Measurements from ENCODE around the gene CPNE9. TPM values are rescaled to one million over a fixed set of nuclear protein-coding genes. Genes with fewer than 3 reads are reported as not detected.

CPNE9 gene
- total RNA-seq, 1 donor from 2014 or later, result 0.52 TPM

DNA sequence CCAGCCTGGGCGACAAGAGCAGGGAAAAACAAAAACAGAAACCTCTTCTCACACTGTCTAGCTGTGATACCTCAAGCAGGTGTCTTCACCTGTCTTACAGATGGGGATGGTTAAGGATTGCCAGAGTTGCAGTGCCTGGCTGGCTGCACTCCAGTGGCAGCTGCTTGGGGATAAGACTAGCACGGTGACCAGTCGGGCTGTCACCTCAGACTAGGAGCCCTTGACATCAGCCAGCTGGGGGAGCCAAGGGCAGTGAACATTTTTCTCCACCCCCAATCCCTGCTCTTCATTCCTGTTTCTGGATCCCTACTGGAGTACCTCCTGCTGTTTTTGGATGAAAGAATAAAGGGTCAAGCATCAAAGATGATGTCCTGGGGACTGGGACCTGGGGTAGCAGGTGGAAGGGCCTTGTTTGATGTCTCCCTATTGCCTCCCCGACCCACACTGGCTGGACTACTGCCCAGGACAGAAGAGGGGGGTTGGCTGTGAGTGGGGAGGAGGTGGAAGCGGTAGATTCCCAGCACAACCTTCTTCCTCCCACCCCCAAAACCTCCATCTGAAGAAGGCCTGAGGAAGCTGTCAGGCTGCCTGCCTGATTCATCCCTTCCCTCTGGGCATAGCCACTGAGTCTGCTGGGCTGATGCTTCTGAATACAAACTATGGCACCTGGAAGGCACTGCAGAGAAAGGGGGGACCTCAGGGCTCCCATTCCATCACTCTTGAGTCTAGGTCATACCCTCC lies 7.0 kb upstream of the CPNE9 start:
- no peaks in the 10 kb centered on the region for H3K9me3 ChIP-seq (ENCODE audit: control insufficient read depth in 3 of 3, low read length in 3 of 3)
- peaks cover 0 to 6% (median 5%) of the 10 kb centered on the region in 3 donors for H3K4me1 ChIP-seq (ENCODE audit: control insufficient read depth in 3 of 3, insufficient read depth in 3 of 3, low read length in 3 of 3)
- no peak overlapping the region for H3K9ac ChIP-seq (ENCODE audit: low read depth in 1 of 3, low read length in 3 of 3)
- no peak overlapping the region for H3K4me3 ChIP-seq (ENCODE audit: low read length in 3 of 3)
- peaks cover 58 to 73% (median 67%) of the 10 kb centered on the region in 3 donors for H3K36me3 ChIP-seq (ENCODE audit: control insufficient read depth in 3 of 3, insufficient read depth in 3 of 3, low read length in 3 of 3)
- H3K27ac ChIP-seq (ENCODE audit: low read depth, low read length), result no peak overlapping the region
- H3K27me3 ChIP-seq (ENCODE audit: control insufficient read depth in 3 of 3, insufficient read depth in 3 of 3, low read length in 3 of 3), result no peaks in the 10 kb centered on the region

DNA sequence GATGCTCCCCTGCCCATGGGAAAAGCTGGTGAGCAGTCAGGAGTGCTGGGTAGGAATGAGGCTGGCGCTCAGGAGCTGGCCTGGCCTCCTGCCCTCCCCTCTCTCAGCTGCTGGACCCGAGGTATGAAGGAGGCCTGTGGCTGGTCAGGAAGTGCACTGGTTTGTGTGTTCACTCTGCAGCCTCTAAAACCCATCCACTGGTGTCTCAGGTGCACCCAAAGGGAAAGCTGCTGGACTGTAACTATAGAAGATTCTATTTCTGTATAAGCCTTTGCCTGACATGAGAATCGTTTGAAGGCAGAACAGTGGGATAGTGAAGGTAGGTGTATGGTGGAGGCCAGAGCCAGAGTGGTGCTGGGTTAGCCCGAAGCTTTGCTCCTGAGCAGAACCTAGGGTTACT lies 5.7 kb upstream of the CPNE9 start:
- Histone ChIP-seq H3K9me3 (ENCODE audit: control insufficient read depth in 3 of 3, low read length in 3 of 3) (no peaks in the 10 kb centered on the region), H3K27ac (ENCODE audit: low read depth, low read length) (no peak overlapping the region)

DNA sequence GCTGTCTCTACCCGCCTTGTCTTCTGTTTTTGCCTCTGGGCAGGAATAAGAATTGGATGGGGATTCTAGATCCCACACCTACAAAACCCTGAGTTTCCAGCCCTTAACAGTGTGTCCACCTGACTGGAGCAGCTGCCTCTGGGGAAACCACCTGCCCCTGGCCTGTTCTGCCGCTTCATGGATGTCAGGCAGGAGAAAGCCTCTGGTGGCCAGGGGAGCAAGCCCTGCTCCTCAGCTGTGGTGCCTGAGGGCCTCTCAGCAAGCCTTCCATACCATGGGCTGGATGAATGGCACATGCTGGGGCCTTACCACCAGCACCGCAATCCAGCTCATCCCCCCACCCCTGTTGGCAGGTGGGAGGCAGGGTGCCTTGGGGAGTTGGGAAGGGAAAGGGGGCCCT lies 5.3 kb upstream of the CPNE9 start:
- H3K27me3 ChIP-seq (ENCODE audit: control insufficient read depth in 3 of 3, insufficient read depth in 3 of 3, low read length in 3 of 3), result peaks cover 0 to under 1% (median 0%) of the 10 kb centered on the region in 3 donors
- no peak overlapping the region for H3K9ac ChIP-seq (ENCODE audit: low read depth in 1 of 3, low read length in 3 of 3)
- no peak overlapping the region for H3K27ac ChIP-seq (ENCODE audit: low read depth, low read length)
- no peak overlapping the region for H3K4me3 ChIP-seq (ENCODE audit: low read length in 3 of 3)
- H3K9me3 ChIP-seq (ENCODE audit: control insufficient read depth in 3 of 3, low read length in 3 of 3), result no peaks in the 10 kb centered on the region
- H3K36me3 ChIP-seq (ENCODE audit: control insufficient read depth in 3 of 3, insufficient read depth in 3 of 3, low read length in 3 of 3), result peaks cover 58 to 64% (median 62%) of the 10 kb centered on the region in 3 donors
- H3K4me1 ChIP-seq (ENCODE audit: control insufficient read depth in 3 of 3, insufficient read depth in 3 of 3, low read length in 3 of 3), result peaks cover 0 to 6% (median 5%) of the 10 kb centered on the region in 3 donors

More for the DNA sequence above, 5.7 kb upstream of the CPNE9 start:
- Histone ChIP-seq H3K4me3 (ENCODE audit: low read length in 3 of 3) (no peak overlapping the region), H3K4me1 (ENCODE audit: control insufficient read depth in 3 of 3, insufficient read depth in 3 of 3, low read length in 3 of 3) (peaks cover 0 to 6% (median 5%) of the 10 kb centered on the region in 3 donors), H3K36me3 (ENCODE audit: control insufficient read depth in 3 of 3, insufficient read depth in 3 of 3, low read length in 3 of 3) (peaks cover 55 to 68% (median 66%) of the 10 kb centered on the region in 3 donors), H3K9ac (ENCODE audit: low read depth in 1 of 3, low read length in 3 of 3) (no peak overlapping the region), H3K27me3 (ENCODE audit: control insufficient read depth in 3 of 3, insufficient read depth in 3 of 3, low read length in 3 of 3) (no peaks in the 10 kb centered on the region)

DNA sequence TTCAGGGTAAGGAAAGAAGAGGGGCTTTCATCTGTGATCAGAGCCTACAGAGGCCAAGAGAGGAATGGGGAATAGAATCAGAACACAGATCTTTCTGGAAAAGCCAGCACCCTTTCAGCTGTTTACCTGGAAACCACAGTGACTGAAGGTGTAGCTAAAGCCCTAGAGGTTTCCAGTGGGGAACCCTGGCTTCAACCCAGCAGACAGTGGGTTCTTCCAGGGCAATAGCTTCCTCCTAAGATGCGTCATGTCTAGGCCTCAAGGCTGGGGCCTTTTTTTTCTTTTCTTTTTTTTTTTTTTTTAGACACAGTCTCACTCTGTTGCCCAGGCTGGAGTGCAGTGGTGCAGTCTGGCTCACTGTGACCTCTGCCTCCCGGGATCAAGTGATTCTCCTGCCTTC lies 3.1 kb upstream of the CPNE9 start:
- H3K27me3 ChIP-seq (ENCODE audit: control insufficient read depth in 3 of 3, insufficient read depth in 3 of 3, low read length in 3 of 3), result peaks cover 7 to 11% (median 11%) of the 10 kb centered on the region in 3 donors
- H3K36me3 ChIP-seq (ENCODE audit: control insufficient read depth in 3 of 3, insufficient read depth in 3 of 3, low read length in 3 of 3), result peaks cover 41 to 47% (median 43%) of the 10 kb centered on the region in 3 donors

DNA sequence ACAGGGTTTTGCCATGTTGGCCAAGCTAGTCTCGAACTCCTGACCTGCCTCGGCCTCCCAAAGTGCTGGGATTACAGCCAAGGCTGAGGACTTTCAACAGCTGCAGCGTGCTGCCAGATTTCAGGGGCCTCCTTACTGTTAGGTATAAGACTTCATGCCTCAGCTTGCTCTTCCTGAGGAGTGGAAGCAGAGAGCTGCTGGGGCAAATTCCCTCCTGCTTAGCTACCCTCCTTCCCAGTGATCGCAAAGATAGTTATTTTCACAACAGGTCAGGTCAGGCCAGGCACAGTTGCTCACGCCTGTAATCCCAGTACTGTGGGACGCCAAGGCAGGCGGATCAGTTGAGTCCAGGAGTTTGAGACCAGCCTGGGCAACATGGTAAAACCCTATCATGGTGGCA lies 2.6 kb upstream of the CPNE9 start:
- Histone ChIP-seq H3K4me1 (ENCODE audit: control insufficient read depth in 3 of 3, insufficient read depth in 3 of 3, low read length in 3 of 3) (peaks cover 4 to 15% (median 15%) of the 10 kb centered on the region in 3 donors), H3K9me3 (ENCODE audit: control insufficient read depth in 3 of 3, low read length in 3 of 3) (no peaks in the 10 kb centered on the region), H3K9ac (ENCODE audit: low read depth in 1 of 3, low read length in 3 of 3) (no peak overlapping the region), H3K36me3 (ENCODE audit: control insufficient read depth in 3 of 3, insufficient read depth in 3 of 3, low read length in 3 of 3) (peaks cover 41 to 44% (median 42%) of the 10 kb centered on the region in 3 donors), H3K27me3 (ENCODE audit: control insufficient read depth in 3 of 3, insufficient read depth in 3 of 3, low read length in 3 of 3) (peaks cover 7 to 11% (median 11%) of the 10 kb centered on the region in 3 donors), H3K27ac (ENCODE audit: low read depth, low read length) (no peak overlapping the region), H3K4me3 (ENCODE audit: low read length in 3 of 3) (no peak overlapping the region)

More for the DNA sequence above, 3.1 kb upstream of the CPNE9 start:
- Histone ChIP-seq H3K4me3 (ENCODE audit: low read length in 3 of 3) (no peak overlapping the region), H3K4me1 (ENCODE audit: control insufficient read depth in 3 of 3, insufficient read depth in 3 of 3, low read length in 3 of 3) (peaks cover 4 to 15% (median 15%) of the 10 kb centered on the region in 3 donors), H3K9me3 (ENCODE audit: control insufficient read depth in 3 of 3, low read length in 3 of 3) (no peaks in the 10 kb centered on the region), H3K9ac (ENCODE audit: low read depth in 1 of 3, low read length in 3 of 3) (no peak overlapping the region), H3K27ac (ENCODE audit: low read depth, low read length) (no peak overlapping the region)

DNA sequence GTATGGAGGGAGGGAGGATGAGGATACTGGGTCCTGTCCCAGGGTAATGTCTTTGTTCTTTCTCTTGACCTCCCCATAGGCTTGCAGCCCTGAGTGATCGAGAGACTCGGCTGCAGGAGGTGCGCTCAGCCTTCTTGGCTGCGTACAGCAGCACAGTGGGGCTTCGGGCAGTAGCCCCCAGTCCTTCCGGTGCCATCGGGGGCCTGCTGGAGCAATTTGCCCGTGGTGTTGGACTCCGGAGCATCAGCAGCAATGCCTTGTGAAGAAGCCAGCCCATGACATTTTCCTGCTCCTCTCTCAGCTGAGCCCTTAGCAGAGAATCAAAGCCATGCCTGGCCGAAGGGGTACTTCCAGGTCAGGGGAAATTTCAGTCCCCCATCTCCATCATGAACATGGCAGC lies 1.9 kb upstream of the CPNE9 start:
- Histone ChIP-seq H3K9ac (ENCODE audit: low read depth in 1 of 3, low read length in 3 of 3) (no peak overlapping the region), H3K4me3 (ENCODE audit: low read length in 3 of 3) (no peak overlapping the region), H3K27ac (ENCODE audit: low read depth, low read length) (no peak overlapping the region), H3K36me3 (ENCODE audit: control insufficient read depth in 3 of 3, insufficient read depth in 3 of 3, low read length in 3 of 3) (peaks cover 40 to 42% (median 41%) of the 10 kb centered on the region in 3 donors), H3K4me1 (ENCODE audit: control insufficient read depth in 3 of 3, insufficient read depth in 3 of 3, low read length in 3 of 3) (peaks cover 4 to 13% (median 12%) of the 10 kb centered on the region in 3 donors), H3K27me3 (ENCODE audit: control insufficient read depth in 3 of 3, insufficient read depth in 3 of 3, low read length in 3 of 3) (peaks cover 7 to 14% (median 11%) of the 10 kb centered on the region in 3 donors), H3K9me3 (ENCODE audit: control insufficient read depth in 3 of 3, low read length in 3 of 3) (no peaks in the 10 kb centered on the region)

DNA sequence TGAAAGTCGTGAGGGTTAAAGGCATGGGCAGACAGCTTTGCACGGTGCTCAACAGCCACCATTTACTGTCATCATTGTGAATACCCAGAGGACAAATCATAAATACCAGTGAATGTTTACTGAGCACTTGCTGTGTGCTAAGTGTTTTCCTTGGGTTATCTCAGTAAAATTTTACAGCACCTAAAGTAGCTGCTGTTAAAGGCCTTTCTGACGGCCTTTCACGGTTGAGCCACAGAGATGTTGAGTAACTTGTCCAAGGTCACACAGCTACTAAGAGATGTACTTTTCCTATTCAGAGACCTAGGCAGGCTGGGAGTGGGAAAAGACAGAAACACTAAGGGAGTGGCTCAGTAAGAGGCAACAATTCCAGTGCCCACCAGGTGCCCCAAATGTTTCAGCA lies 393 bp upstream of the CPNE9 start:
- H3K36me3 ChIP-seq (ENCODE audit: control insufficient read depth in 3 of 3, insufficient read depth in 3 of 3, low read length in 3 of 3), result peaks cover 25 to 27% (median 27%) of the 10 kb centered on the region in 3 donors
- H3K9ac ChIP-seq (ENCODE audit: low read depth in 1 of 3, low read length in 3 of 3), result no peak overlapping the region
- peaks cover 7 to 15% (median 11%) of the 10 kb centered on the region in 3 donors for H3K27me3 ChIP-seq (ENCODE audit: control insufficient read depth in 3 of 3, insufficient read depth in 3 of 3, low read length in 3 of 3)
- H3K4me3 ChIP-seq (ENCODE audit: low read length in 3 of 3), result no peak overlapping the region
- no peak overlapping the region for H3K27ac ChIP-seq (ENCODE audit: low read depth, low read length)
- no peaks in the 10 kb centered on the region for H3K9me3 ChIP-seq (ENCODE audit: control insufficient read depth in 3 of 3, low read length in 3 of 3)
- H3K4me1 ChIP-seq (ENCODE audit: control insufficient read depth in 3 of 3, insufficient read depth in 3 of 3, low read length in 3 of 3), result peaks cover 4 to 10% (median 9%) of the 10 kb centered on the region in 3 donors

DNA sequence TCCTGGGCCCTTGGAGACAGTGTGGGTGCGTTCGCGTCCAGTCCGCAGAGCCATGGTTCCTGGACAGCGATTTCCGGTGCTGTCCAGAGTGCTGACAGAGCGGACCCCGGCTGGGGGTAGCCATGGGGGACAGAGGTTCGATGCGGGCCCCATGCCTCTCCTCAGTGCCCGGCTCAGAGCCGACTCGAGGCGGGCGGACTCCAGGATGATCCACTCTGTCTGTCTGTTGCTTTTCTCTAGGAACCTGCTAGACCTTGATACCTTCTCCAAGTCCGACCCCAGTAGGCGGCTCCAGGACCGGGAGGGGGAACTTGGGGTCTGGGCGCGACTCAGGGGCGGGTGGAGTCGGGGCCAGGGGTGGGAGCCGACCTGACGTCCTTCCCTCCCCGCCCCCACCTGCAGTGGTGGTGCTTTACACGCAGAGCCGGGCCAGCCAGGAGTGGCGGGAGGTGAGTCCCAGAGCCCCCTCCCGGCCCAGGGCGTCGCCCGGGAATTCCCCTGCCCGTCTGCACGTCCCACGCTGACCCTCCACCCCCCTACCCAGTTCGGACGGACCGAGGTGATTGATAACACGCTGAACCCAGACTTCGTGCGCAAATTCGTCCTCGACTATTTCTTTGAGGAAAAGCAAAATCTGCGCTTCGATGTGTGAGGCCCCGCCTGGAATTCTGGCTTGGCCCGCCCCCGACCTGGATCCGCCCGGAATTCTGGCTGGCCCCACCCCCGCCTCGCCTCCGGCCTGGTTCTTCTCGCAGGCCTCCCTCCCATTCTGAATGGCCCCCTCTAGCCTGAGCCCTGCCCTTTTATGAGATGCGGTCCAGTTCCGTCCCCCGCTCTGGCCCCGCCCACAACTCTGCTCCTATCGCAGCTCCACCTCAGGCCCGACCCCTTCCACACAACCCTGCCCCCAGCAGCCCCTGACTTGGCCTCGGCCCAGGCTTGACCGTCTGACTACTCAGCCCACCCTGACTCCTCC lies 1.0 kb downstream of the CPNE9 start:
- peaks cover 4 to 10% (median 9%) of the 10 kb centered on the region in 3 donors for H3K4me1 ChIP-seq (ENCODE audit: control insufficient read depth in 3 of 3, insufficient read depth in 3 of 3, low read length in 3 of 3)
- peaks cover 16 to 18% (median 17%) of the 10 kb centered on the region in 3 donors for H3K36me3 ChIP-seq (ENCODE audit: control insufficient read depth in 3 of 3, insufficient read depth in 3 of 3, low read length in 3 of 3)
- no peak overlapping the region for H3K9ac ChIP-seq (ENCODE audit: low read depth in 1 of 3, low read length in 3 of 3)
- no peaks in the 10 kb centered on the region for H3K9me3 ChIP-seq (ENCODE audit: control insufficient read depth in 3 of 3, low read length in 3 of 3)
- H3K27me3 ChIP-seq (ENCODE audit: control insufficient read depth in 3 of 3, insufficient read depth in 3 of 3, low read length in 3 of 3), result peaks cover 7 to 15% (median 11%) of the 10 kb centered on the region in 3 donors
- H3K4me3 ChIP-seq (ENCODE audit: low read length in 3 of 3), result peak overlapping the region in 1 of 3 donors; percentile 22
- H3K27ac ChIP-seq (ENCODE audit: low read depth, low read length), result no peak overlapping the region

DNA sequence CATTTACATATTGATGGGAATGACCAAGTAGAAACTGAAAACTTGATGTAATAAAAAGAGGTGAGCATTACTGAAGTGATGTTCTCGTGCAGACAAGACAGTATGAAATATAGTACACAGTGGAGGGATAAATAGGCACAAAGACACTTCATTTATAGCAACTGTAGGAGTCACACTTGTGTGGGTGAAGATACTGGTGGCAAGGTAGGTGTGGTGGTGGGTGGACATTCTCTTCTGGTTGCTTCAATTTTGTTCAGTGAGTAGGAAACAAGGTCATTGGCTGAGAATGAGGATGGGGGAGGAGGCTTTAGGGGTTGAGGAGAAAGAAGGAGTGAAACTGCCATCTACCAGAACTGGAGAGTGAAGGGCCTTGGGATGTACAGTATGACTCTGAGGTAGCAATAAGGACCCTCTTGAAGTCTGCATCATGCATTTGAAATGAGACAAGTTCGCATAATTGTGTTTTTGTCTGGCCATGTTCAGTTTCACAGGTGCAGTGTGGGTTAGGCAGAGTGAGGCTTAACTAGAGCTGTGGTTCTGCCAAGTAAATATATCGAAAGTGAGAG lies 6.6 kb downstream of the CPNE9 start:
- Histone ChIP-seq H3K36me3 (ENCODE audit: control insufficient read depth in 3 of 3, insufficient read depth in 3 of 3, low read length in 3 of 3) (no peaks in the 10 kb centered on the region), H3K27ac (ENCODE audit: low read depth, low read length) (no peak overlapping the region), H3K9ac (ENCODE audit: low read depth in 1 of 3, low read length in 3 of 3) (no peak overlapping the region), H3K27me3 (ENCODE audit: control insufficient read depth in 3 of 3, insufficient read depth in 3 of 3, low read length in 3 of 3) (peaks cover 0 to 4% (median 0%) of the 10 kb centered on the region in 3 donors), H3K4me1 (ENCODE audit: control insufficient read depth in 3 of 3, insufficient read depth in 3 of 3, low read length in 3 of 3) (peaks cover 0 to 2% (median 0%) of the 10 kb centered on the region in 3 donors), H3K4me3 (ENCODE audit: low read length in 3 of 3) (no peak overlapping the region), H3K9me3 (ENCODE audit: control insufficient read depth in 3 of 3, low read length in 3 of 3) (no peaks in the 10 kb centered on the region)

All from skeletal muscle tissue (tissue), 4 donors.